ENCODE measurements around the gene F8A1.
"Not testable (repeated sequence)": the region's sequence is repeated elsewhere in the genome, so short reads cannot be mapped to it uniquely, and the experiment has no call there.

The F8A1 gene

GRCh38 chrX:154886069-154886788 lies at the start of gene F8A1:
Gene F8A1, plus strand, starts transcription at chrX:154886355. Its CDS starts 20 bp downstream, at chrX:154886375.
- peak; percentile 19 for DNase-seq (ENCODE audit: low read depth)

DNA sequence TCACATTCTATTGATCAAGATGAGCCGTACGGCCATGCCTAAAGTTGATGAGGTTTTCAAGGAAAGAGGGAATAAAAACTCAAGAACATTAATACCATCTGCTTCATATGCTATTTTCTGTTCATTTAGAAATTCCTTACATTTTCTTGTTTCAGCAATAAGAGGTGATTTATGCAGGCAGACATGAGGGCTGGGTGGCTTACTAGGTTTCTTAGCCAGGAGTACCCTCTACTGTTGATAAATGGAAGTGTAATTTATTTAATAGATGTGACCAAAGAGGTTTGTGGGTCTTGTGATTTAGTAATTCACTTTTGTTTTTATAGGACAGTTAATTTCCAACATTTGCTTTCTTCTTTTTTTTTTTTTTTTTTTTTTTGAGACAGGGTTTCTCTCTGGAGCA lies 45.3 kb upstream of the F8A1 start:
- no peak for DNase-seq (ENCODE audit: low read depth)

- no peak for DNase-seq (ENCODE audit: low read depth)
These were observed 35.1 kb upstream of the F8A1 start for GRCh38 chrX:154850957-154851611.

DNA sequence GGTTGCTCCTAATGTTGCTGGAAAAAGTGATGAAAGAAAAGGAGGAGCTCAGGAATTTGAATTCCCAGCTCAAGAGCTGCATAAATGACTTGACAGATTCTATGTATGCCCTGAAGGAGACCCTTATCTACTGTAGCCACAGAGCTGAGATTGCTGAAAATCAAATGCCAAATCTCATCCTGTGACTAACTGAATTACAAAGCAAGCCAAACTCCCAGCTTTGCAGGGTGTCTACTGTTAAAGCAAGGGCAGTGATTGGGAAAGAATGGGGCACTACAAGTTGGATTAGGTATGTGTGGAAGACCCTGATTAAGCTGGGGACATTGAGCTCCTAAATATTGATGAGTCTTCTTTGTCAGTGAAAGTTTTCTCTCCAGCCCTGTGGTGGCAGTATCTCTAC lies 30.9 kb upstream of the F8A1 start:
- DNase-seq (ENCODE audit: low read depth): no peak

DNA sequence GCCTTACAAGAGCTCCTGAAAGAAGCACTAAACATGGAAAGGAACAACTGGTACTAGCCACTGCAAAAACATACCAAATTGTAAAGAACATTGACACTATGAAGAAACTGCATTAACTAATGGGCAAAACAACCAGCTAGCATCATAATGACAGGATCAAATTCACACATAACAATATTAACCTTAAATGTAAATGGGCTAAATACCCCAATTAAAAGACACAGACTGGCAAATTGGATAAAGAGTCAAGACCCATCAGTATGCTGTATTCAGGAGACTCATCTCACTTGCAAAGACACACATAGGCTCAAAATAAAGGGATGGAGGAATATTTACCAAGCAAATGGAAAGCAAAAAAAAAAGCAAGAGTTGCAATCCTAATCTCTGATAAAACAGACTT lies 17.6 kb upstream of the F8A1 start:
- not testable (repeated sequence) for DNase-seq (ENCODE audit: low read depth)

DNA sequence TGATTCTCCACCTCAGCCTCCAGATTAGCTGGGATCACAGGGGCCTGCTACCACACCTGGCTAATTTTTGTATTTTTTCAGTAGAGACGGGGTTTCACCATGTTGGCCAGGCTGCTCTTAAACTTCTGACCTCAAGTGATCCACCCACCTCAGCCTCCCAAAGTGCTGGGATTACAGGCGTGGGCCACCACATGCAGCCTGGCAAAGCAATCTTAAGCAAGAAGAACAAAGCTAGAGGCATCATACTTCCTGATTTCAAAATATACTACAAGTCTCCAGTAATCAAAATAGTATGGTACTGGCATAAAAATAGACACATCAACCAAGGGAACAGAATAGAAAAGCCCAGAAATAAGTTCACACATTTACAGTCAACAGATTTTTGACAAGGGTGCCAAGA lies 12.8 kb upstream of the F8A1 start:
- DNase-seq (ENCODE audit: low read depth): no peak

DNA sequence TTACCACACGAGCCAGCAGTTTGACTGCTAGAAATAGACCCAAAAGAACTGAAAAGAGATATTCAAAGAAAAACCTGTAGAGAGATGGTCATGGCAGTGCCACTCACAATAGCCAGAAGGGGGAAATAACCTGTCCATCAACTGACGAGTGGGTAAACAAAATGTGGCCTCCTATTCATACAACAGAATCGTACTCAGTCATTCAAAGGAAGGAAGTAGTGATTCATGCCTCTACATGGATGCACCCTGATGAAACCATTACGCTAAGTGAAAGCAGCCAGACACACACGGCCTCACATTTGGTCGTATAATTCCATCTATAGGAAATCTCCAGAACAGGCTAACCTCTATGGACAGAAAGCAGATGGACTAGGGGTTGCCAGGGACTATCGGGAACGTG lies 2.1 kb upstream of the F8A1 start:
- not testable (repeated sequence) for DNase-seq (ENCODE audit: low read depth)

- not testable (repeated sequence) for DNase-seq (ENCODE audit: low read depth)
These were observed 1.1 kb upstream of the F8A1 start for GRCh38 chrX:154885057-154885456.

GRCh38 chrX:154885549-154885948 lies 606 bp upstream of the F8A1 start:
- not testable (repeated sequence) for DNase-seq (ENCODE audit: low read depth)

- DNase-seq (ENCODE audit: low read depth): not testable (repeated sequence)
These were observed 650 bp downstream of the F8A1 start for GRCh38 chrX:154886789-154887221.

- DNase-seq (ENCODE audit: low read depth): no peak
These were observed 5.0 kb downstream of the F8A1 start for GRCh38 chrX:154890990-154891639.

GRCh38 chrX:154892296-154892695 lies 6.1 kb downstream of the F8A1 start:
- no peak for DNase-seq (ENCODE audit: low read depth)

DNA sequence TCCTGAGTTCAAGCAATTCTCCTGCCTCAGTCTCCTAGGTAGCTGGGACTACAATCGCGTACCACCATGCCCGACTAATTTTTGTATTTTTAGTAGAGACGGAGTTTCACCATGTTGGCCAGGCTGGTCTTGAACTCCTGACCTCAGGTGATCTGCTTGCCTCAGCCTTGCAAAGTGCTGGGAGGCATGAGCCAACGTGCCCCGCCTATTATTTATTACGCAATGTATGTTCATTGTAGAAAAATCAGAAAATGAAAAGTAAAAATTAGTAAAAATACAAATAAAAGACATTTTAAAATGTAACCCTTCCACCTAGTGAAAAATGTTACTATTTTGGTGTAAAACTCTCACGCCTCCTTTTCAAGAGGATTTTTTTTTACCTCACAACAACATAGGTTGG lies 14.2 kb downstream of the F8A1 start:
- DNase-seq (ENCODE audit: low read depth): no peak

- DNase-seq (ENCODE audit: low read depth): no peak
These were observed 16.3 kb downstream of the F8A1 start for GRCh38 chrX:154902408-154902807.

DNA sequence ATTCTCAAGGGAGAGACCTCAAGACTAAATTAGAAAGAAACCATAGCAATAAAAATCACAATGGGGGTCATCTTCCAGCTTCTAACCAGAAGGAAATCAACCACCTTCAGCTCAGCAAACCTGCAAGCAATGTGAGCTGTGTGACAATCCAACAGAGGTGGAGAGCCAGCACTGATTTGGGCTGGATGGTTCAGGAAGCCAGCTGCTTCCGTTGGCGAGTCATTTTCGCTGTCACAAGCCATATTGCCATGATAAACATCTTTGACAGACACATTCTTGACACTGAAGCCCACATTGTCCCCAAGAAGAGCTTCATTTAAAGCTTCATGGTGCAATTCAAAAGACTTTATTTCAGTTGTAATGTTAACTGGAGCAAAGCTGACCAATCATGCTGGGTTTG lies 22.7 kb downstream of the F8A1 start:
- DNase-seq (ENCODE audit: low read depth): no peak

GRCh38 chrX:154910048-154910447 lies 23.9 kb downstream of the F8A1 start:
- DNase-seq (ENCODE audit: low read depth): not testable (repeated sequence)

- DNase-seq (ENCODE audit: low read depth): not testable (repeated sequence)
These were observed 24.4 kb downstream of the F8A1 start for GRCh38 chrX:154910528-154910927.

DNA sequence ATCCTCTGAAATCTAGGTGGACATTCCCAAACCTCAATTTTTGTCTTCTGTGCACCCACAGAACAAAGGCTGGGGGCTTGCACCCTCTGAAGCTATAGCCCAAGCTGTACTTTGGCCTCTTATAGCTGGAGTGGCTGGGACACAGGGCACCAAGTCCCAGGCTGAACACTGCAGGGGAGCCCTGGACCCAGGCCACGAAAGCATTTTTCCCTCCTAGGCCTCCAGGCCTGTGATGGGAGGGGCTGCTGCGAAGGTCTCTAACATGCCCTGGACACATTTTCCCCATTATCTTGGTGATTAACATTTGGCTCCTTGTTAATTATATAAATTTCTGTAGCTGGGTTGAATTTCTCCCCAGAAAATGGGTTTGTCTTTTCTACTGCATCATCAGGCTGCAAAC lies 27.9 kb downstream of the F8A1 start:
- no peak for DNase-seq (ENCODE audit: low read depth)

- DNase-seq (ENCODE audit: low read depth): no peak
These were observed 31.9 kb downstream of the F8A1 start for GRCh38 chrX:154918060-154918483.

GRCh38 chrX:154924771-154925170 lies 38.6 kb downstream of the F8A1 start:
- DNase-seq (ENCODE audit: low read depth): not testable (repeated sequence)
